Activated B cell treated with CpG ODN at 0.5 μM for 24 hours (primary cell): ENCODE data around the gene SCN2B. TPM values are rescaled to one million over a fixed set of nuclear protein-coding genes. Genes with fewer than 3 reads are reported as not detected.
A peak's percentile ranks its signal among the peaks of the same experiment; 100 is the strongest.
"Not testable (repeated sequence)": the region's sequence is repeated elsewhere in the genome, so short reads cannot be mapped to it uniquely, and the experiment has no call there.

Experiments
- ATAC-seq: fragments of 200-7000 bp; cut with Tn5 transposase; one replicate; pipeline ENCODE4 v1.10.0; 2021; ENCODE audit warnings: low read depth, mild to moderate bottlenecking, moderate library complexity
- CTCF ChIA-PET: fragments of 350-600 bp; sonication (Branson Sonifier 250); formaldehyde crosslinking; loops from one replicate; lab custom pipeline; 2021; ENCODE audit warnings: antibody characterized with exemption; lab: Charles Lee
- POLR2A ChIA-PET: fragments of 350-600 bp; sonication (Branson Sonifier 250); formaldehyde crosslinking; loops from one replicate; lab custom pipeline; 2021; ENCODE audit warnings: antibody characterized with exemption; lab: Charles Lee
- DNase-seq: peaks from one replicate; pipeline ENCODE4 v3.0.0; 2022
- H3K27ac Mint-ChIP-seq: one replicate; pipeline ENCODE4 v1.8.0; 2020; ENCODE audit warnings: mixed read lengths
- H3K27me3 Mint-ChIP-seq: one replicate; pipeline ENCODE4 v1.8.0; 2021; ENCODE audit warnings: mixed read lengths
- H3K36me3 Mint-ChIP-seq: one replicate; pipeline ENCODE4 v1.8.0; 2021; ENCODE audit warnings: low read depth, mixed read lengths
- H3K4me1 Mint-ChIP-seq: one replicate; pipeline ENCODE4 v1.8.0; 2021; ENCODE audit warnings: mixed read lengths
- H3K4me3 Mint-ChIP-seq: one replicate; pipeline ENCODE4 v1.8.0; 2020; ENCODE audit warnings: mild to moderate bottlenecking, mixed read lengths
- H3K9me3 Mint-ChIP-seq: one replicate; pipeline ENCODE4 v1.8.0; 2020; ENCODE audit warnings: mixed read lengths
- CTCF ChIP-seq: fragments of 200-600 bp; IDR thresholded peaks from one replicate; pipeline ENCODE4 v1.8.0; 2022; ENCODE audit warnings: antibody characterized with exemption, mild to moderate bottlenecking
- intact Hi-C: fragments of 100-400 bp; cut with micrococcal nuclease; formaldehyde crosslinking; loops from one replicate; pipeline ENCODE4 v1.15.1; 2024
- total RNA-seq: library from RNA; stranded (reverse); gene quantifications from 2 replicates; pipeline ENCODE4 v1.2.3, GENCODE V29; 2022

The SCN2B gene
- total RNA-seq, 1 donor from 2014 or later = not detected

GRCh38 chr11:118199135-118199534 lies 22.7 kb upstream of the SCN2B start:
- no peak overlapping the region for H3K27ac Mint-ChIP-seq
- no peak for TF ChIP-seq CTCF
- ATAC-seq (no peak), DNase-seq (no peak)
- CTCF ChIA-PET = interaction anchor here (0.6 to 3.3 kb wide), 35 partner anchors 9 to 318 kb away, joined by 3 to 54 read pairs (median 5); partner anchors contain the start of genes ATP5MG, CD3D, JAML and MPZL2
- H3K4me3 Mint-ChIP-seq = no peak overlapping the region
- intact Hi-C loops = loop anchor here (2.0 to 5.0 kb wide), 2 partner anchors 66 to 368 kb away; partner anchors contain the start of genes IFT46 and MPZL2
- peaks cover 2% of the 10 kb centered on the region for H3K4me1 Mint-ChIP-seq
- H3K27me3 Mint-ChIP-seq = peaks cover 2% of the 10 kb centered on the region
- H3K9me3 Mint-ChIP-seq = no peaks in the 10 kb centered on the region
- H3K36me3 Mint-ChIP-seq = no peaks in the 10 kb centered on the region
- POLR2A ChIA-PET = interaction anchor here (0.6 to 1.1 kb wide), 6 partner anchors 12 to 119 kb away, joined by 3 to 6 read pairs (median 4); partner anchors contain the start of gene MPZL3

- Mint-ChIP-seq H3K27ac (no peak overlapping the region), H3K4me1 (peaks cover 2% of the 10 kb centered on the region), H3K27me3 (peaks cover 2% of the 10 kb centered on the region), H3K9me3 (no peaks in the 10 kb centered on the region), H3K4me3 (peak overlapping the region; percentile 21), H3K36me3 (no peaks in the 10 kb centered on the region)
- peak; percentile 65 for TF ChIP-seq CTCF
- ATAC-seq (peak; percentile 90), DNase-seq (peak; percentile 70)
- ChIA-PET CTCF (interaction anchor here (0.6 to 3.3 kb wide), 50 partner anchors 10 to 317 kb away, joined by 3 to 54 read pairs (median 4); partner anchors contain the start of genes ATP5MG, CD3D, CD3G and JAML), POLR2A (interaction anchor here (0.6 to 1.1 kb wide), 7 partner anchors 13 to 120 kb away, joined by 3 to 6 read pairs (median 3); partner anchors contain the start of gene MPZL3)
- intact Hi-C loops = loop anchor here (1.0 to 5.0 kb wide), 6 partner anchors 53 to 369 kb away; partner anchors contain the start of genes IFT46 and MPZL2
Observed at GRCh38 chr11:118198370-118198769, 21.9 kb upstream of the SCN2B start.

GRCh38 chr11:118194835-118195627 lies 18.6 kb upstream of the SCN2B start:
- POLR2A ChIA-PET = no interaction called here
- H3K4me3 Mint-ChIP-seq = no peak overlapping the region
- peaks cover 2% of the 10 kb centered on the region for H3K36me3 Mint-ChIP-seq
- DNase-seq (no peak), ATAC-seq (no peak)
- H3K27ac Mint-ChIP-seq = no peak overlapping the region
- intact Hi-C loops = loop anchor here (5.0 kb wide), 1 partner anchor 372 kb away; the partner anchor contains the start of gene IFT46
- H3K4me1 Mint-ChIP-seq = peaks cover 2% of the 10 kb centered on the region
- CTCF ChIA-PET = interaction anchor here (1.4 kb wide), 1 partner anchor 96 kb away, joined by 3 read pairs; no protein-coding TSS in a partner anchor
- H3K27me3 Mint-ChIP-seq = peaks cover 10% of the 10 kb centered on the region
- TF ChIP-seq CTCF = no peak
- peaks cover 11% of the 10 kb centered on the region for H3K9me3 Mint-ChIP-seq

GRCh38 chr11:118193910-118194566 lies 17.6 kb upstream of the SCN2B start:
- intact Hi-C loops = no loop called here
- peaks cover 11% of the 10 kb centered on the region for H3K9me3 Mint-ChIP-seq
- H3K4me1 Mint-ChIP-seq = peaks cover 2% of the 10 kb centered on the region
- H3K27ac Mint-ChIP-seq = no peak overlapping the region
- ATAC-seq (no peak), DNase-seq (no peak)
- ChIA-PET POLR2A (no interaction called here), CTCF (no interaction called here)
- peaks cover 12% of the 10 kb centered on the region for H3K27me3 Mint-ChIP-seq
- no peak for TF ChIP-seq CTCF
- no peak overlapping the region for H3K4me3 Mint-ChIP-seq
- H3K36me3 Mint-ChIP-seq = peaks cover 2% of the 10 kb centered on the region

- H3K36me3 Mint-ChIP-seq, intact Hi-C loops, H3K27ac Mint-ChIP-seq, CTCF ChIA-PET, POLR2A ChIA-PET, ATAC-seq, DNase-seq, H3K4me1 Mint-ChIP-seq, H3K4me3 Mint-ChIP-seq: not testable (repeated sequence)
- Mint-ChIP-seq H3K27me3 (peaks cover 14% of the 10 kb centered on the region), H3K9me3 (peaks cover 11% of the 10 kb centered on the region)
Observed at GRCh38 chr11:118192817-118193216, 16.4 kb upstream of the SCN2B start.

GRCh38 chr11:118190942-118191506 lies 14.6 kb upstream of the SCN2B start:
- peaks cover 11% of the 10 kb centered on the region for H3K9me3 Mint-ChIP-seq
- POLR2A ChIA-PET = interaction anchor here (0.6 kb wide), 1 partner anchor 166 kb away, joined by 7 read pairs; no protein-coding TSS in a partner anchor

More at GRCh38 chr11:118190942-118191506, 14.6 kb upstream of the SCN2B start:
- H3K4me3 Mint-ChIP-seq, DNase-seq, CTCF ChIA-PET, H3K4me1 Mint-ChIP-seq, ATAC-seq, intact Hi-C loops, H3K36me3 Mint-ChIP-seq, H3K27ac Mint-ChIP-seq: not testable (repeated sequence)
- H3K27me3 Mint-ChIP-seq = peaks cover 21% of the 10 kb centered on the region
